ENCODE results near the gene TRABD2B.

DNA sequence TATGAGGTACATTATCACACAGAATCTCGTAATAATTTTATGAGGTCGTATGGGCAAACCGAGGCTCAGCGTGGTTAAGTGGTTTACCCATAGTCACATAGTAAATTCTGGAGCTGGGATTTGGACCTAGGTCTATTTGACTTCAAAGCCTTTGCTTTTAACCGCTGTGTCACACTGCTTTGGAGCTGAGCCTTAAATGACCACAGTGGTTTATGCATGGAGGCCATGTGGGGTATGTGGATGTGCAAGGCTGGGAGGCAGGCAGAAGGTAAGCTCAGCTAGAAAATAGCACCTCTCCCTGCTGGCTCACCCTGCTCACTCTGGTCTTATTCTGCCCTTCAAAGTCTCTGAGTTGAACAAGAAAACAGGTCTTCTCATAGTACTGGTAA lies 269.5 kb downstream of the TRABD2B start:
- TF ChIP-seq POLR2A (IDR thresholded peaks at IDR 0.05): no peak
- TF ChIP-seq, protein P1, sequence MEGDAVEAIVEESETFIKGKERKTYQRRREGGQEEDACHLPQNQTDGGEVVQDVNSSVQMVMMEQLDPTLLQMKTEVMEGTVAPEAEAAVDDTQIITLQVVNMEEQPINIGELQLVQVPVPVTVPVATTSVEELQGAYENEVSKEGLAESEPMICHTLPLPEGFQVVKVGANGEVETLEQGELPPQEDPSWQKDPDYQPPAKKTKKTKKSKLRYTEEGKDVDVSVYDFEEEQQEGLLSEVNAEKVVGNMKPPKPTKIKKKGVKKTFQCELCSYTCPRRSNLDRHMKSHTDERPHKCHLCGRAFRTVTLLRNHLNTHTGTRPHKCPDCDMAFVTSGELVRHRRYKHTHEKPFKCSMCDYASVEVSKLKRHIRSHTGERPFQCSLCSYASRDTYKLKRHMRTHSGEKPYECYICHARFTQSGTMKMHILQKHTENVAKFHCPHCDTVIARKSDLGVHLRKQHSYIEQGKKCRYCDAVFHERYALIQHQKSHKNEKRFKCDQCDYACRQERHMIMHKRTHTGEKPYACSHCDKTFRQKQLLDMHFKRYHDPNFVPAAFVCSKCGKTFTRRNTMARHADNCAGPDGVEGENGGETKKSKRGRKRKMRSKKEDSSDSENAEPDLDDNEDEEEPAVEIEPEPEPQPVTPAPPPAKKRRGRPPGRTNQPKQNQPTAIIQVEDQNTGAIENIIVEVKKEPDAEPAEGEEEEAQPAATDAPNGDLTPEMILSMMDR (IDR thresholded peaks at IDR 0.05): no peak
- no peak for TF ChIP-seq POLR2AphosphoS5 (IDR thresholded peaks at IDR 0.05)

Data from prostate gland (tissue), 2 donors.